DOHH2 (cell line): ENCODE measurements around the gene SLC10A6.

Source experiments
- CTCF ChIP-seq: fragments of 200-600 bp; sonication (generic); IDR thresholded peaks from one replicate; pipeline ENCODE4 v1.5.1; 2014; ENCODE audit warnings: antibody characterized with exemption, mild to moderate bottlenecking, low read depth, low read length; ENCODE audit not compliant: poor library complexity, severe bottlenecking
- EZH2phosphoT487 ChIP-seq: fragments of 200-600 bp; sonication (generic); IDR thresholded peaks from 2 replicates; pipeline ENCODE4 v1.6.1; 2017; ENCODE audit warnings: borderline replicate concordance, mild to moderate bottlenecking, antibody characterized with exemption, low read length, moderate library complexity, mixed read lengths

DNA sequence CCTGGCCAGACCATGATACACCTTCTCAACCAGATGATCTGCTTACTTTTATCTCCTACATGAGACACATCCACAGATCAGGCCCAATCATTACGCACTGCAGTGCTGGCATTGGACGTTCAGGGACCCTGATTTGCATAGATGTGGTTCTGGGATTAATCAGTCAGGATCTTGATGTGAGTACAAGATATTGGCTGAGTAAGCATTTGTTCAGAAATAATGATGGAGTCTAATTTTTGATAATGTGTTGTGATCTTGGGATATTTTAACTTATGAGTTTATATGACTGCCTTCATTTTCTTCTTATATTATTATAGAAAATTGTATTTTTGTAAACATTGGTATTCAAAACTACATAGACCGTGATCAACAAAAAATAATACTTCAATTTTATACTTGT, 39.4 kb downstream of the SLC10A6 start:
- no peak for TF ChIP-seq EZH2phosphoT487
- TF ChIP-seq CTCF, result no peak
